WTC11 (cell line): Measurements from ENCODE around the gene PRPSAP1. TPM values are rescaled to one million over a fixed set of nuclear protein-coding genes. Genes with fewer than 3 reads are reported as not detected.

Source experiments
- ATAC-seq: fragments of 200-7000 bp; cut with Tn5 transposase; 2 replicates; pipeline ENCODE4 v1.10.0; 2021; ENCODE audit warnings: mild to moderate bottlenecking, moderate library complexity
- CTCF ChIA-PET: fragments of 300-600 bp; sonication (Branson Sonifier 250); formaldehyde crosslinking; loops from one replicate; lab custom pipeline; 2021; ENCODE audit warnings: antibody characterized with exemption; lab: Charles Lee
- POLR2A ChIA-PET: fragments of 350-600 bp; sonication (Branson Sonifier 250); formaldehyde crosslinking; loops from one replicate; lab custom pipeline; 2021; ENCODE audit warnings: antibody characterized with exemption; lab: Charles Lee
- DNase-seq: peaks from one replicate; pipeline ENCODE4 v3.0.0; 2021; ENCODE audit warnings: low spot score
- H3K27ac Mint-ChIP-seq: 2 replicates; pipeline ENCODE4 v1.8.0; 2021; ENCODE audit warnings: mixed read lengths
- H3K27me3 Mint-ChIP-seq: 2 replicates; pipeline ENCODE4 v1.8.0; 2021; ENCODE audit warnings: low read depth, mild to moderate bottlenecking, moderate library complexity, mixed read lengths
- H3K36me3 Mint-ChIP-seq: 2 replicates; pipeline ENCODE4 v1.8.0; 2021; ENCODE audit warnings: mixed read lengths
- H3K4me1 Mint-ChIP-seq: 2 replicates; pipeline ENCODE4 v1.8.0; 2022; ENCODE audit warnings: mixed read lengths
- H3K4me3 Mint-ChIP-seq: 2 replicates; pipeline ENCODE4 v1.8.0; 2021; ENCODE audit warnings: mild to moderate bottlenecking, moderate library complexity, mixed read lengths
- H3K9me3 Mint-ChIP-seq: 2 replicates; pipeline ENCODE4 v1.8.0; 2021; ENCODE audit warnings: mixed read lengths
- AR ChIP-seq: fragments of 250-450 bp; sonication (Bioruptor Pico); IDR thresholded peaks from 2 replicates; pipeline ENCODE4 v1.9.0; 2021; ENCODE audit warnings: mild to moderate bottlenecking
- ATF2 ChIP-seq: sonication (generic); formaldehyde crosslinking; IDR thresholded peaks from 2 replicates; pipeline ENCODE4 v1.8.1; 2022; ENCODE audit warnings: low read depth, missing genetic modification reagents, borderline replicate concordance
- IRF1 ChIP-seq: sonication (generic); formaldehyde crosslinking; IDR thresholded peaks from 2 replicates; pipeline ENCODE4 v1.8.0; 2023; ENCODE audit warnings: missing genetic modification reagents
- MAX ChIP-seq: sonication (generic); formaldehyde crosslinking; IDR thresholded peaks from 2 replicates; pipeline ENCODE4 v1.8.0; 2022; ENCODE audit warnings: mild to moderate bottlenecking, missing genetic modification reagents
- NR1H2 ChIP-seq: sonication (generic); formaldehyde crosslinking; IDR thresholded peaks from 2 replicates; pipeline ENCODE4 v1.9.0; 2021; ENCODE audit warnings: mild to moderate bottlenecking, moderate library complexity, missing genetic modification reagents
- NR3C1 ChIP-seq: sonication (generic); formaldehyde crosslinking; conservative IDR thresholded peaks from 2 replicates; pipeline ENCODE4 v1.8.1; 2023; ENCODE audit warnings: low read depth, mild to moderate bottlenecking, missing genetic modification reagents
- SOX15 ChIP-seq: fragments of 250-450 bp; sonication (Bioruptor Pico); IDR thresholded peaks from 2 replicates; pipeline ENCODE4 v1.9.0; 2021; ENCODE audit warnings: mild to moderate bottlenecking
- TP53 ChIP-seq: sonication (generic); formaldehyde crosslinking; IDR thresholded peaks from 2 replicates; pipeline ENCODE4 v1.8.1; 2023; ENCODE audit warnings: mild to moderate bottlenecking, missing genetic modification reagents
- USF2 ChIP-seq: sonication (generic); formaldehyde crosslinking; IDR thresholded peaks from 2 replicates; pipeline ENCODE4 v1.8.1; 2023; ENCODE audit warnings: mild to moderate bottlenecking, missing genetic modification reagents, moderate library complexity
- ZBTB21 ChIP-seq: sonication (generic); formaldehyde crosslinking; IDR thresholded peaks from 2 replicates; pipeline ENCODE4 v1.8.1; 2023; ENCODE audit warnings: mild to moderate bottlenecking, missing genetic modification reagents, borderline replicate concordance
- ZNF138 ChIP-seq: sonication (generic); formaldehyde crosslinking; conservative IDR thresholded peaks from 2 replicates; pipeline ENCODE4 v1.8.1; 2022; ENCODE audit warnings: mild to moderate bottlenecking, moderate library complexity, missing genetic modification reagents
- ZNF219 ChIP-seq: sonication (generic); formaldehyde crosslinking; IDR thresholded peaks from 2 replicates; pipeline ENCODE4 v1.8.0; 2023; ENCODE audit warnings: missing genetic modification reagents, mild to moderate bottlenecking, borderline replicate concordance
- ZNF263 ChIP-seq: sonication (generic); formaldehyde crosslinking; IDR thresholded peaks from 2 replicates; pipeline ENCODE4 v1.8.1; 2022; ENCODE audit warnings: low read depth, mild to moderate bottlenecking, moderate library complexity, missing genetic modification reagents
- ZNF671 ChIP-seq: fragments of 250-450 bp; sonication (Bioruptor Pico); IDR thresholded peaks from 2 replicates; pipeline ENCODE4 v1.8.0; 2021; ENCODE audit warnings: mild to moderate bottlenecking
- total RNA-seq: library from RNA; stranded (reverse); gene quantifications from 3 replicates; pipeline ENCODE4 v1.2.3, GENCODE V29; 2021

The PRPSAP1 gene
- total RNA-seq, 1 experiment from 2014 or later = 56.5 TPM

- peaks cover 5% of the 10 kb centered on the region; the same call in 1 of the 2 replicates for H3K36me3 Mint-ChIP-seq
- H3K27me3 Mint-ChIP-seq = no peaks in the 10 kb centered on the region
- TF ChIP-seq ATF2 (CRISPR knock-in tag) (no peak), ZNF671 (no peak), AR (CRISPR knock-in tag) (no peak), SOX15 (no peak), ZBTB21 (CRISPR knock-in tag) (no peak), ZNF138 (no peak), ZNF263 (CRISPR knock-in tag) (no peak), NR1H2 (CRISPR knock-in tag) (no peak), ZNF219 (CRISPR knock-in tag) (no peak), NR3C1 (no peak), USF2 (CRISPR knock-in tag) (no peak)
- TF ChIP-seq, all 79 proteins: peak for 0
- DNase-seq = no peak
- ChIA-PET CTCF (interaction anchor here (0.8 to 3.3 kb wide), 7 partner anchors 10 to 258 kb away, joined by 3 to 13 read pairs (median 5); no protein-coding TSS in a partner anchor), POLR2A (interaction anchor here (0.7 to 1.3 kb wide), 4 partner anchors 11 to 167 kb away, joined by 3 to 4 read pairs (median 3); no protein-coding TSS in a partner anchor)
- Mint-ChIP-seq H3K9me3 (no peaks in the 10 kb centered on the region), H3K4me3 (no peak overlapping the region), H3K4me1 (peaks cover 22% of the 10 kb centered on the region), H3K27ac (no peak overlapping the region)
- no peak for ATAC-seq
Measured at GRCh38 chr17:76272541-76273444, 80.9 kb downstream of the PRPSAP1 start.

GRCh38 chr17:76271669-76272540, 81.8 kb downstream of the PRPSAP1 start:
- no peak for TF ChIP-seq IRF1
- peak; percentile 23; the same call in 1 of the 2 replicates for TF ChIP-seq MAX
- peak; percentile 60; the same call in 1 of the 2 replicates for TF ChIP-seq TP53
- TF ChIP-seq USF2 (CRISPR knock-in tag) = 0 out of 2 replicates have a peak, but pooled peaks have one; percentile 32
- CTCF ChIA-PET = interaction anchor here (0.7 to 6.3 kb wide), 8 partner anchors 8 to 257 kb away, joined by 3 to 58 read pairs (median 6); no protein-coding TSS in a partner anchor

More at GRCh38 chr17:76271669-76272540, 81.8 kb downstream of the PRPSAP1 start:
- Mint-ChIP-seq H3K4me1 (peaks cover 27% of the 10 kb centered on the region), H3K4me3 (no peak overlapping the region), H3K27me3 (no peaks in the 10 kb centered on the region), H3K36me3 (peaks cover 7% of the 10 kb centered on the region; the same call in 1 of the 2 replicates), H3K27ac (no peak overlapping the region), H3K9me3 (no peaks in the 10 kb centered on the region)
- ATAC-seq = peak; percentile 45
- POLR2A ChIA-PET = interaction anchor here (0.7 to 1.3 kb wide), 4 partner anchors 10 to 166 kb away, joined by 3 to 4 read pairs (median 3); no protein-coding TSS in a partner anchor
- peak; percentile 45 for DNase-seq
